Neural progenitor cell (in vitro differentiated cells): ENCODE measurements around the gene FUT7. TPM values are rescaled to one million over a fixed set of nuclear protein-coding genes. Genes with fewer than 3 reads are reported as not detected.

Experiments used
- DNase-seq: peaks from one replicate; pipeline ENCODE4 v3.0.0-alpha.2; 2016; ENCODE audit warnings: low spot score
- H2AFZ ChIP-seq: fragments of 200-600 bp; sonication (generic); replicated peaks from 2 replicates; pipeline ENCODE4 v1.6.1; 2016; ENCODE audit warnings: antibody characterized with exemption
- H3F3A ChIP-seq: fragments of 200-600 bp; sonication (generic); 2 replicates; pipeline ENCODE4 v1.6.1; 2016; ENCODE audit warnings: antibody characterized with exemption, low read depth
- H3K27ac ChIP-seq: fragments of 200-600 bp; sonication (generic); 2 replicates; pipeline ENCODE4 v1.5.1; 2016; ENCODE audit warnings: mild to moderate bottlenecking
- H3K27me3 ChIP-seq: fragments of 200-600 bp; sonication (generic); 2 replicates; pipeline ENCODE4 v1.6.1; 2016; ENCODE audit warnings: mild to moderate bottlenecking, moderate library complexity
- H3K36me3 ChIP-seq: fragments of 200-600 bp; sonication (generic); 2 replicates; pipeline ENCODE4 v1.5.1; 2016
- H3K4me1 ChIP-seq: fragments of 200-600 bp; sonication (generic); 2 replicates; pipeline ENCODE4 v1.6.1; 2016; ENCODE audit warnings: mixed run types
- H3K4me2 ChIP-seq: fragments of 200-600 bp; sonication (generic); 2 replicates; pipeline ENCODE4 v1.6.1; 2016
- H3K4me3 ChIP-seq: fragments of 200-600 bp; sonication (generic); 2 replicates; pipeline ENCODE4 v1.5.1; 2016
- H3K79me2 ChIP-seq: fragments of 200-600 bp; sonication (generic); 2 replicates; pipeline ENCODE4 v1.6.1; 2016; ENCODE audit warnings: low read depth
- H3K9ac ChIP-seq: fragments of 200-600 bp; sonication (generic); 2 replicates; pipeline ENCODE4 v1.6.1; 2016
- H3K9me3 ChIP-seq: fragments of 200-600 bp; sonication (generic); 2 replicates; pipeline ENCODE4 v1.5.1; 2016; ENCODE audit warnings: low read depth
- H4K20me1 ChIP-seq: fragments of 200-600 bp; sonication (generic); 2 replicates; pipeline ENCODE4 v1.6.1; 2016; ENCODE audit warnings: low read depth
- H3K27ac Mint-ChIP-seq: 3 replicates; pipeline ENCODE4 v1.8.0; 2021; ENCODE audit warnings: mixed read lengths
- H3K27me3 Mint-ChIP-seq: 2 replicates; pipeline ENCODE4 v1.8.0; 2022; ENCODE audit warnings: low read depth, mild to moderate bottlenecking, inconsistent platforms, moderate library complexity, mixed read lengths; ENCODE audit not compliant: insufficient read depth
- H3K36me3 Mint-ChIP-seq: 3 replicates; pipeline ENCODE4 v1.8.0; 2021; ENCODE audit warnings: mixed read lengths
- H3K4me1 Mint-ChIP-seq: 3 replicates; pipeline ENCODE4 v1.8.0; 2021; ENCODE audit warnings: mixed read lengths
- H3K4me3 Mint-ChIP-seq: 3 replicates; pipeline ENCODE4 v1.8.0; 2021; ENCODE audit warnings: mild to moderate bottlenecking, moderate library complexity, mixed read lengths
- H3K9me3 Mint-ChIP-seq: 3 replicates; pipeline ENCODE4 v1.8.0; 2020; ENCODE audit warnings: mixed read lengths
- EZH2 ChIP-seq: fragments of 200-600 bp; sonication (generic); IDR thresholded peaks from 2 replicates; pipeline ENCODE4 v1.6.1; 2017; ENCODE audit warnings: antibody characterized with exemption, mild to moderate bottlenecking, moderate library complexity
- EZH2phosphoT487 ChIP-seq: fragments of 200-600 bp; sonication (generic); IDR thresholded peaks from 2 replicates; pipeline ENCODE4 v1.6.1; 2017; ENCODE audit warnings: antibody characterized with exemption
- total RNA-seq: library from RNA; depleted of rRNA; stranded (reverse); fragments of >200 nt; gene quantifications from 2 replicates; pipeline ENCODE4 v1.2.3, GENCODE V29; 2015; ENCODE audit warnings: low replicate concordance
- TF ChIP-seq, protein P1 (sequence below): fragments of 200-600 bp; sonication (generic); IDR thresholded peaks from 2 replicates; pipeline ENCODE4 v1.5.1; 2017; ENCODE audit warnings: antibody characterized with exemption, mild to moderate bottlenecking

FUT7 gene
- total RNA-seq, 1 donor from 2014 or later, result not detected

DNA sequence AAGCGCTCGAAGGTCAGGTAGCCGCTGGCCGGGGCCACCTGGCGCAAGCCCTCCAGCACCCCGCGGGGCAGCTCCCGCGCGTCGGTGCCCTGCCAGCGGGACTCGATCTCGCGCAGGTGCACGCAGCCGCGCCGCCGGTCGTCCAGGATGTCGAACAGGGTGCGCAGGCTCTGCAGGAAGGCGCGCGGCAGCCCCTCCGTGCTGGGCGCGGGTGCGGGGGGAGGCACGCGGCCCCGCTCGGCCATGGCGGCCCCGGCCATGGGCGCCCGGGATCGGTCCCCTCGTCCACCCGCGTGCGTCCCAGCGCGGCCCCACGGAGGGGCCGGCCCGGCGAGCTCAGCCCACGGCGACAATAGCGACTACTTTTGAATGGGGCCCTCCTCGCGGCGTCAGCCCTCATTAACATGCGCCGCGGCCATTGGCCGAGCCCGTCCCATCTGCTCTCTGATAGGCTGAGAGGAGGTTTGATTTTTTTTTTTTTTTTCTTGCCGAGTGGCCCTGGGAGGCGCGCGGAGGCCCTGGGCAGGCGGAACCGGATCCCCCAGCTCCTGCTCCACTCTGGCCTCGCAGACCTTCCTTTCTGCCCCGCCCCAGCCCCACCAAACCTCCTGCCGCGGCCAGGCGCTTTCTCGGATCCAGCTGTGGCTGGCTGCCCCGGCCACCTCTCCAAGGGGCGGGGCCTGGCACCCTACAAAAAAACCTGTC is 38.5 kb upstream of the FUT7 start, which contains the start of gene SAPCD2:
Gene SAPCD2 (minus strand): TSS at position 357 of the 705 bp plus-strand sequence. CDS start 97 bp downstream, at position 260.
- Histone ChIP-seq H4K20me1 (peaks cover 35% of the 10 kb centered on the region), H3K79me2 (no peaks in the 10 kb centered on the region), H3K9ac (no peak within 1 kb of the TSS), H3K4me3 (peak within 1 kb of the TSS; percentile 72), H3K9me3 (no peaks in the 10 kb centered on the region), H3K4me2 (peak within 1 kb of the TSS; percentile 98), H3K27me3 (peaks cover 48% of the 10 kb centered on the region), H3K4me1 (peaks cover 11% of the 10 kb centered on the region), H2AFZ (peak within 1 kb of the TSS; percentile 12), H3F3A (peaks cover 22% of the 10 kb centered on the region), H3K27ac (no peak within 1 kb of the TSS), H3K36me3 (no peaks in the 10 kb centered on the region)
- Mint-ChIP-seq H3K27ac (peak within 1 kb of the TSS; percentile 51), H3K4me1 (peaks cover 10% of the 10 kb centered on the region), H3K9me3 (no peaks in the 10 kb centered on the region), H3K4me3 (peak within 1 kb of the TSS; percentile 84), H3K36me3 (no peaks in the 10 kb centered on the region), H3K27me3 (peaks cover 26% of the 10 kb centered on the region)
- TF ChIP-seq EZH2phosphoT487 (no peak), EZH2 (no peak)
- TF ChIP-seq, protein P1, sequence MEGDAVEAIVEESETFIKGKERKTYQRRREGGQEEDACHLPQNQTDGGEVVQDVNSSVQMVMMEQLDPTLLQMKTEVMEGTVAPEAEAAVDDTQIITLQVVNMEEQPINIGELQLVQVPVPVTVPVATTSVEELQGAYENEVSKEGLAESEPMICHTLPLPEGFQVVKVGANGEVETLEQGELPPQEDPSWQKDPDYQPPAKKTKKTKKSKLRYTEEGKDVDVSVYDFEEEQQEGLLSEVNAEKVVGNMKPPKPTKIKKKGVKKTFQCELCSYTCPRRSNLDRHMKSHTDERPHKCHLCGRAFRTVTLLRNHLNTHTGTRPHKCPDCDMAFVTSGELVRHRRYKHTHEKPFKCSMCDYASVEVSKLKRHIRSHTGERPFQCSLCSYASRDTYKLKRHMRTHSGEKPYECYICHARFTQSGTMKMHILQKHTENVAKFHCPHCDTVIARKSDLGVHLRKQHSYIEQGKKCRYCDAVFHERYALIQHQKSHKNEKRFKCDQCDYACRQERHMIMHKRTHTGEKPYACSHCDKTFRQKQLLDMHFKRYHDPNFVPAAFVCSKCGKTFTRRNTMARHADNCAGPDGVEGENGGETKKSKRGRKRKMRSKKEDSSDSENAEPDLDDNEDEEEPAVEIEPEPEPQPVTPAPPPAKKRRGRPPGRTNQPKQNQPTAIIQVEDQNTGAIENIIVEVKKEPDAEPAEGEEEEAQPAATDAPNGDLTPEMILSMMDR, result no peak
- DNase-seq, result peak; percentile 96

DNA sequence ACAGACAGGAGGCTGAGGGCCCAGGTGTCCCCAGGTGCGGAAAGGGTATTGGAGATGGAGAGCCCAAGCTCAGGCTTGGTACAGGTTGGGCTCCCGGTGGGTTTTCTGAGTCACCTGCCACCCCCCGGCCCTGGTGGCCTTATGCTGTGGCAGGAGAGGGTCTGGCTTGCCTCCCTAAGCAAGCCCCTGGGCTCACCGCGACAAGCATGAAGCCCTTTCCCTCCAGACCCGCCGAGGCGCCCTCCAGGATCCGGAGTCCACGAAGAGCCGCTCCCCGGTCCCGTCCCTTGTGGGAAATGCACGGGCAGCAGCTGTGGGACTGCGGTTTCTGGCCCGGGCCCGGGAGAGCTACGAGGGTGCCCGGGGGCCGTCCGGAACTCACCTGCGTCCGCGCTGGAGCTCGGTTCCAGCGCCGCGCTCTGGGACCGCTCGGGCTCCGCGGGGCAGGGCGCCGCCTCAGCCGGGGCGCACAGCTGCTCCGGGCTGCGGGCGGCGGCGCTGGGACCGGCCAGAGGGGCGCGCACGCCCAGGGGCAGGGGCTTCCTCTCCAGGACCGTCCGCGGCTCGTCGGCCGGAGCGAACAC is 37.7 kb upstream of the FUT7 start:
- H3K4me3 ChIP-seq, result peak overlapping the region; percentile 72
- no peaks in the 10 kb centered on the region for H3K9me3 ChIP-seq
- H2AFZ ChIP-seq, result no peak overlapping the region
- H3K36me3 Mint-ChIP-seq, result no peaks in the 10 kb centered on the region
- peak overlapping the region; percentile 79 for H3K4me3 Mint-ChIP-seq
- peaks cover 10% of the 10 kb centered on the region for H3K4me1 Mint-ChIP-seq
- H3K27ac ChIP-seq, result no peak overlapping the region
- H3K4me1 ChIP-seq, result peaks cover 11% of the 10 kb centered on the region
- TF ChIP-seq EZH2phosphoT487 (no peak), EZH2 (peak; percentile 64)
- TF ChIP-seq, protein P1, result no peak
- H3K27ac Mint-ChIP-seq, result no peak overlapping the region
- H3K36me3 ChIP-seq, result no peaks in the 10 kb centered on the region
- peak overlapping the region; percentile 98 for H3K4me2 ChIP-seq
- H3K9me3 Mint-ChIP-seq, result no peaks in the 10 kb centered on the region
- peaks cover 18% of the 10 kb centered on the region for H3K27me3 Mint-ChIP-seq
- H3F3A ChIP-seq, result peaks cover 22% of the 10 kb centered on the region
- DNase-seq, result peak; percentile 79
- peaks cover 41% of the 10 kb centered on the region for H3K27me3 ChIP-seq
- H4K20me1 ChIP-seq, result peaks cover 37% of the 10 kb centered on the region
- H3K9ac ChIP-seq, result no peak overlapping the region
- H3K79me2 ChIP-seq, result no peaks in the 10 kb centered on the region

DNA sequence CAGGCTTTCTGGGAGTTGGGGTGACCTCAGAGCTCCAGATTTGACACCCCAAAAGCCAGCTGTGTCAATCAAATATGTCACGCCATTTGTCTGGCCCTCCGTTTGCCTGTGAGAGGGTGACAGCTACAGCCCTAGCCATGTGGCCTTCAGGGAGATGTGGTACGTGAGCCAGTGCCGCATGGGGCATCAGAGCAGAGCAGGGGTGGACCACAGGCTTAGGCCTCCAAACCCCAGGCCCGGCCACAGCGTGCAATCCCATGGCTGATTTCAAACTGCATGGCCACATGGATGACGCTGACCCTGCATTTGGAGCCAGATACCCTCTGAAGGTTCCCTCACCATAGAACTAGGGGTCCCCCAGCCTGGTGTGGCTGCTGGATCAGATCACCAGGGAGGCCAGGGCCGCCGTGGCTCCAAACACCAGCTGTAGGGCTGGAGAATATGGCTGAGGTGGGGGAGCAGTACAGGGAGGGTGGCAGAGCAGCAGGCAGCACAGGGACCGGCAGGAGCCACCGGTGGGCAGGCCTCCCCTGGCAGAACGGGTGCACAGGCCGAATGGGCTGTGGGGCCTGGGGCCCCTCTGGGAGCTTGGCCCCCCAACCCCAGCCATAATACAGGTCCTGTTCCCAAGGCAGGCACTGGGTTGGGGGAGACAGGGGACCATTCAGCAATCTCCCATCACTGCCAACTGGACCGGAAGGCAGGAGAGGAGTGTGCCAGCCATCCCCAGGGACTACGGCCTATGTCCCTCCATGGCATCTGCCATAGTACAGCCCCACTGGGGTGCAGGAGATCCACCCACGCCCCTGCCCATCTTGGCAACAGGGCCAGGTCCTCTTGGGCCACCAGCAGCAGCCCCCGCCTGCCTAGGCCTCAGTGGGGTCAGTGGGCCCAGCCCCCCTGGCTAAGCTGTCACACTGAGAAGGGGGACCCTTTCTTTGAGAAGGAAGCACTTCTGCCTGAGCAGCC is 36.9 kb upstream of the FUT7 start:
- TF ChIP-seq EZH2 (no peak), EZH2phosphoT487 (no peak)
- TF ChIP-seq, protein P1, result no peak
- H3K4me3 ChIP-seq, result peak overlapping the region; percentile 72
- no peak for DNase-seq

More for the DNA sequence above, 36.9 kb upstream of the FUT7 start:
- Mint-ChIP-seq H3K4me1 (peaks cover 10% of the 10 kb centered on the region), H3K4me3 (peak overlapping the region; percentile 79), H3K9me3 (no peaks in the 10 kb centered on the region), H3K27me3 (peaks cover 11% of the 10 kb centered on the region), H3K36me3 (no peaks in the 10 kb centered on the region), H3K27ac (no peak overlapping the region)
- Histone ChIP-seq H3K79me2 (no peaks in the 10 kb centered on the region), H3K36me3 (no peaks in the 10 kb centered on the region), H3K9me3 (no peaks in the 10 kb centered on the region), H3K9ac (no peak overlapping the region), H3K4me2 (peak overlapping the region; percentile 98), H3K27ac (no peak overlapping the region), H3K27me3 (peaks cover 33% of the 10 kb centered on the region), H4K20me1 (peaks cover 43% of the 10 kb centered on the region), H2AFZ (no peak overlapping the region), H3F3A (peaks cover 22% of the 10 kb centered on the region), H3K4me1 (peaks cover 11% of the 10 kb centered on the region)
